HEK293 (cell line): ENCODE measurements around the gene ISY1.

ENCODE experiments used
- ATF2 ChIP-seq: fragments of 450-650 bp; formaldehyde crosslinking; IDR thresholded peaks from 2 replicates; pipeline ENCODE4 v1.5.1; 2016; ENCODE audit warnings: missing biosample characterization, missing genetic modification characterization, low read depth
- CTCF ChIP-seq: fragments of 450-650 bp; formaldehyde crosslinking; IDR thresholded peaks from 2 replicates; pipeline ENCODE4 v1.5.1; 2016; ENCODE audit warnings: missing biosample characterization, missing genetic modification characterization
- PATZ1 ChIP-seq: fragments of 450-650 bp; formaldehyde crosslinking; IDR thresholded peaks from 2 replicates; pipeline ENCODE4 v1.5.1; 2016; ENCODE audit warnings: missing biosample characterization, missing genetic modification characterization
- REST ChIP-seq: fragments of 450-650 bp; formaldehyde crosslinking; IDR thresholded peaks from 2 replicates; pipeline ENCODE4 v1.5.1; 2016; ENCODE audit warnings: missing biosample characterization, missing genetic modification characterization
- YY1 ChIP-seq: fragments of 450-650 bp; formaldehyde crosslinking; IDR thresholded peaks from 2 replicates; pipeline ENCODE4 v1.5.1; 2018; ENCODE audit warnings: missing biosample characterization, missing genetic modification characterization
- ZBTB44 ChIP-seq: fragments of 450-650 bp; IDR thresholded peaks from 2 replicates; pipeline ENCODE4 v1.5.1; 2018; ENCODE audit warnings: missing biosample characterization, mild to moderate bottlenecking, missing genetic modification characterization
- ZNF19 ChIP-seq: fragments of 450-650 bp; formaldehyde crosslinking; IDR thresholded peaks from 2 replicates; pipeline ENCODE4; 2016; ENCODE audit warnings: missing biosample characterization, missing genetic modification characterization, low read depth
- ZNF677 ChIP-seq: fragments of 450-650 bp; IDR thresholded peaks from 2 replicates; pipeline ENCODE4 v1.5.0; 2018; ENCODE audit warnings: missing biosample characterization, mild to moderate bottlenecking, missing genetic modification characterization, moderate library complexity
- ZNF777 ChIP-seq: fragments of 450-650 bp; formaldehyde crosslinking; IDR thresholded peaks from 2 replicates; pipeline ENCODE4 v1.5.1; 2017; ENCODE audit warnings: missing biosample characterization, missing genetic modification characterization, borderline replicate concordance

- TF ChIP-seq PATZ1 (tag by site-specific recombination) (no peak), ZNF777 (no peak), YY1 (tag by site-specific recombination) (no peak), ZBTB44 (tag by site-specific recombination) (no peak), CTCF (no peak), ZNF677 (no peak), REST (tag by site-specific recombination) (no peak), ZNF19 (no peak), ATF2 (tag by site-specific recombination) (no peak)
These were observed 43.6 kb upstream of the ISY1 start for GRCh38 chr3:129204473-129204872.
